HG03064 (cell line): ENCODE data around the gene RASSF3.
A peak's percentile ranks its signal among the peaks of the same experiment; 100 is the strongest.
"Not testable (repeated sequence)": the region's sequence is repeated elsewhere in the genome, so short reads cannot be mapped to it uniquely, and the experiment has no call there.

Source experiments
- ATAC-seq: cut with Tn5 transposase; IDR thresholded peaks from one replicate; pipeline ENCODE4 v1.9.1; 2021; ENCODE audit warnings: low read depth; ENCODE audit not compliant: unreplicated experiment

The RASSF3 gene

GRCh38 chr12:64688219-64688618, 77.9 kb downstream of the RASSF3 start:
- ATAC-seq = no peak

DNA sequence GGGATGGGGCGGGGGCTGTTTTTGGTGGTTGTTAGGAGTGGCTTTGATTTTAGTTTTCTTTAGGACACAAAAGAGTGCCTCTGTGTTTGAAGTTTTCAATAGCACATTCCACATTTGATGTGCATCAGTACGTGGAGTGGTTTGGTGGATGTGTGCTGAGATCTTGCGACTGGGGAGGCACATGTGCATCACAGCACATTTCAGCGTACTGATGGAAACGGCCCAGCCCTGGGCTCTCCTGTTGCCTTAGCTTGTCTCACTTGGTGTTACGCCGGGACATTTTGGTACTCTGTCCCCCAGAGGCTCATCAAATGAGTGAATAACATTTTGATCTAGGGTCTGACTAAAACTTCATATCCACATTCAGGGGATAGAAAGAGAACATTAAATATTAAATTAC, 78.4 kb downstream of the RASSF3 start:
- no peak for ATAC-seq

DNA sequence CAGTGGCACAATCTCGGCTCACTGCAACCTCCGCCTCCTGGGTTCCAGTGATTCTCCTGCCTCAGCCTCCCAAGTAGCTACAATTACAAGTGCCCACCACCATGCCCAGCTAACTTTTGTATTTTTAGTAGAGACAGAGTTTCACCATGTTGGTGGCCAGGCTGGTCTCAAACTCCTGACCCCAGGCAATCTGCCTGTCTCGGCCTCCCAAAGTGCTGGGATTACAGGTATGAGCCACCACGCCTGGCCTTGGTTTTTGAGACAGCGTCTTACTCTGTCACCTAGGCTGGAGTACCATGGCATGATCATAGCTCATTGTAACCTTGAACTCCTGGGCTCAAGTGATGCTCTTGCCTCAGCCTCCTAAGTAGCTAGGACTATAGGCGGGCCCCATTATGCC, 79.9 kb downstream of the RASSF3 start:
- ATAC-seq = not testable (repeated sequence)

- no peak for ATAC-seq
These were observed 81.0 kb downstream of the RASSF3 start for GRCh38 chr12:64691227-64691794.

GRCh38 chr12:64691795-64692583, 81.7 kb downstream of the RASSF3 start:
- no peak for ATAC-seq

- ATAC-seq = no peak
These were observed 84.1 kb downstream of the RASSF3 start for GRCh38 chr12:64694130-64695040.

GRCh38 chr12:64695550-64695949, 85.3 kb downstream of the RASSF3 start:
- no peak for ATAC-seq

GRCh38 chr12:64696080-64696741, 85.9 kb downstream of the RASSF3 start:
- no peak for ATAC-seq

DNA sequence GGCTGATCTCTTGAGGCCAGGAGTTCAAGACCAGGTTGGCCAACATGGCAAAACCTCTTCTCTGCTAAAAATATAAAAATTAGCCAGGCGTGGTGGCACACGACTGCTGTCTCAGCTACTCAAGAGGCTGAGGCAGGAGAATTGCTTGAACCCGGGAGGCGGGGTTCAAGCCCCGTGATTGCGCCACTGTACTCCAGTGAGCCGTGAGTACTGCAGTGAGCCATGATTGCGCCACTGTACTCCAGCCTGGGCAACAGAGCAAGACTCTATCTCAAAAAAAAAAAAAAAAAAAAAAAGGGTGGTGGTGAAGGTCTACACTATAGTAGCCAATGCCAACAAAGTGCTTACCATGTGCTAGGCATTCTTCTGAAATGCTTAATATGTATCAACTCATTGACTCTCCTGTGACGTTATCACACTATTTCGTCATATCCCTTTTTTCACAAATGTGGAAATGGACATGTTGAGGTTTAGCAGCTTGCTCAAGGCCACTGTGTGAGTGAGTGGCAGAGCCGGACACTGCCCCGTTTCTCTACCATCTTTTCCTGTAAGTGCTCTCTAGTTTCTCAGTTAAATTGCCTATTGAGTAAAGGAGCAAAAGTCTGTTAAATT, 89.3 kb downstream of the RASSF3 start:
- no peak for ATAC-seq

- no peak for ATAC-seq
These were observed 90.2 kb downstream of the RASSF3 start for GRCh38 chr12:64700532-64700931.

DNA sequence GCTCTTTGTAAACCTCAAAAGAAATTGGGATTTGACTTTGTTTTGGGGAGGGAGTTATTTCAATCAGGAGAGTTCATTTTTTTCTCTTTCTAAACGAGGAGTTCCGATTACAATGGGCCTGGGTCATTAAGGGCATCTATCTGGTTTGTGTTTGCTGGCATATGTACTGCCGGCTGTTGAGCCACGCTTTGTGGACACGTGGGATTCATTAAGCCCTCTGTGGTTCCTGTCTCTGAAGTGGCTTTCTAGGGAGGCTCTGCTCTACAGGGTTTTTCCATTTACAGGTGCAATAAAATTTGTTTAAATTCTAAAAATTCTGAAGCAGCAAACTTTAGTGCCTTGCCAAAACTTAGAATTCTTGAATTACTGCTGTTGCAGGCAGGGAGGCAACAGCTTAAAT, 91.0 kb downstream of the RASSF3 start:
- no peak for ATAC-seq

- no peak for ATAC-seq
These were observed 96.0 kb downstream of the RASSF3 start for GRCh38 chr12:64706306-64706705.

- ATAC-seq = no peak
These were observed 96.6 kb downstream of the RASSF3 start for GRCh38 chr12:64706857-64707256.

DNA sequence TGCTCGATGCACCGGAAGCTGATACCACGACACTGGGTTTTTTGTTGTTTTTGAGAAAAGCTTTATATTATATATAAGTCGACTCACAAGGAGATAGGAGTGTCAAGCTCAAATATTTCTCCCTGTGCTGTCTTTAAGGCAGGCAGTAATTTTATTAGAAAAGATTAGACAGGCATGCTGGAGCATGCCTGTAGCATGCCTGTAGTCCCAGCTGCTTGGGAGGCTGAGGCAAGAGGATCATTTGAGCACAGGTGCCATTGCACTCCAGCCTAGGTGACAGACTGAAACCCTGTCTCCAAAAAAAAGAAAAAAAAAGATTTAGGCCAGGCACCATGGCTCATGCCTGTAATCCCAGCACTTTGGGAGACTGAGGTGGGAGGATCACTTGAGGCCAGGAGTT, 97.1 kb downstream of the RASSF3 start:
- no peak for ATAC-seq

DNA sequence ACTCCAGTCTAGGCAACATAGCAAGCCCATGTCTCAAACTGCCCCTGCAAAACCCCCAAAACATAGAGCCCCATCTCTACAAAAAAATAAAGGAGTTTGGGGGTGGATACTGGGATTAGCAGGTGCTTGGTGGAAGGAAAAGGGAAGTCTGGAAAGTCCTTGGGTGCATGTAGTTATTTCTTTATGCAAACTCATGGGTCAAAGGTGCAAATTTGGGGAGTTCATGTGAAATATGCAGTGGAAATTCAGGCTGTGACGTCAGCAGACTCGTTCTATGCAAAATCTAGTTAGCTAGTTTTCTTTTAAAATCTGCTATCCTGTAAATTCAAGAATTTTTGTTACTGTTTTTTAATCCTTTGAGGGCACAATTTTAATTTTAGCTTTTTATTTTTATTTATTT, 97.6 kb downstream of the RASSF3 start:
- no peak for ATAC-seq

- no peak for ATAC-seq
These were observed 99.1 kb downstream of the RASSF3 start for GRCh38 chr12:64709429-64709828.

DNA sequence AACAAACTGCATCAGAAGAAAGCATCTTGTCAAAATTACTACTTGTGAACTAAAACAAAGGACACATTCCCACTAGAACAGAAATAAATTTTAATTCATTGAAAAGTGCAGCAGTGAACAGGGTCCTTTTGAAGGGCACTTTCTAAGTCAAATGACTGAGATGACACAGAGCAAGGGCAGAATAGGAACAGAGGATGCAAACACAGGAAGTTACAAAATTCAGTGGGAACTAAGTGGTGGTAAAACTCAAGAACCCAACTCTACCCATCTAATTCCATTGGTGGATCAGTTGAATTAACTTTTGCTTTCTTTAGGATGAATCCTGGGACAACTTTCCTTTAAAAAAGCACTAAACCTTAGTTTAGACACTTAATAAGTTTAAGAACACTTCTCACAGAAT, 103.1 kb downstream of the RASSF3 start:
- ATAC-seq = no peak

DNA sequence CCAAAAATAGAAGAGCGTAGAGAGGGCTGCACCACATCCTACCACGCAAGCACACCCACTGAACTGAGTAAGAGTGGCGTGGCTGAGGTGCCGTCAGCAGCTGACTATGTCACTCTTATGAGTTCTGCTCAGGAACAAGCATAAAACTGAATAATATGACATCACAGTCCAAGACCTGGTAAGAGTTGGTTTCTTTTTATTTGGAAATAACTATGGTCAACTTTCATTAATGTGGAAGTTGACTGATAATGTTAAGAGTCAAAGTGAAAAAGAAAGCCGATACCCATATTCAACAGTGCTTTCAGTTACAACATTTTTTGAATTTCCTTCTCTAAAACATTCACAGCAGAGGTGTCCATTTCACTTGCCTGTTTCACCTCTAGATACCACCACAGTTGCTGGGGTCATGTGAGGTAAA, 104.3 kb downstream of the RASSF3 start:
- peak; percentile 68 for ATAC-seq

DNA sequence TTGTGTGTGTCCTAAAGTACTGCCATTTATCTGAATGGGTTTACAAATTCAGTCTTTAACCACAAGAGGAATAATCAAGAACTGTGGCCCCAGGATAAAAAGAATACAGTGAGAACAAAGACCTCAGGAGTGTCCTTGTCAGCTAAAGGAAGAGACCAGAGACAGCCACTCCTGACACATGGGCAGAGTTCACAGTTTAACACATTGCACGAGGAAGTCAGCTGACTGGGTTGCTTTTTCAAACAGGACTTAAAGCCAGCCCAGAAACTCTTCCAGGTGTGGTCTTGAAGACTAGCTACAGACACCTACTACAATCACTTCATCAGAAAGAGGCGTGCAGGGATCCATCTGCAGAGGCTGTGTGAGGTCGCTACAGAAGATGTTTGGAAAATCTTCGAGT, 106.1 kb downstream of the RASSF3 start:
- ATAC-seq = no peak

GRCh38 chr12:64716839-64717455, 106.7 kb downstream of the RASSF3 start:
- no peak for ATAC-seq
